Measurements from ENCODE around the gene ANKRD6. TPM values are rescaled to one million over a fixed set of nuclear protein-coding genes. Genes with fewer than 3 reads are reported as not detected.

Gene ANKRD6
- total RNA-seq, 1 donor = 1.3 TPM

GRCh38 chr6:89527634-89528033, 94.7 kb downstream of the ANKRD6 start:
- no peak for DNase-seq (ENCODE audit: low read depth)
- TF ChIP-seq CTCF (IDR thresholded peaks at IDR 0.05; ENCODE audit: insufficient read depth, low read depth, low read length) = no peak
- no peak overlapping the region for H3K4me3 ChIP-seq (ENCODE audit: low read depth, low read length)

DNA sequence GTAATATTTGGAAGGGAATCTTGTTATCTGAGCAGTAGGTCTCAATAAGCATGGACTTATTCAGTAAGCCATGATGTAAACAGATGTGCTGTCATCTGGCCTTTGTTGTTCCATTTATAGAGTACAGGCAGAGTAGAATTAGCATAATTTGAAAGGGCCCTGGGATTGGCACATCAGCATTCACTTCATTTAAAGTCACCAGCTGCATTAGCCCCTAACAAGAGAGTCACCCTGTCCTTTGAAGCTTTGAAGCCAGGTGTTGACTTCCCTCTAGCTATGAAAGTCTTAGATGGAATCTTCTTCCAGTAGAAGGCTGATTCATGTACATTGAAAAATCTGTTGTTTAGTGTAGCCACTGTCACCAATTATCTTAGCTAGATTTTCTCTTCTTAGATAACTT, 95.9 kb downstream of the ANKRD6 start:
- DNase-seq (ENCODE audit: low read depth) = no peak
- no peak overlapping the region for H3K4me3 ChIP-seq (ENCODE audit: low read depth, low read length)
- TF ChIP-seq CTCF (IDR thresholded peaks at IDR 0.05; ENCODE audit: insufficient read depth, low read depth, low read length) = no peak

DNA sequence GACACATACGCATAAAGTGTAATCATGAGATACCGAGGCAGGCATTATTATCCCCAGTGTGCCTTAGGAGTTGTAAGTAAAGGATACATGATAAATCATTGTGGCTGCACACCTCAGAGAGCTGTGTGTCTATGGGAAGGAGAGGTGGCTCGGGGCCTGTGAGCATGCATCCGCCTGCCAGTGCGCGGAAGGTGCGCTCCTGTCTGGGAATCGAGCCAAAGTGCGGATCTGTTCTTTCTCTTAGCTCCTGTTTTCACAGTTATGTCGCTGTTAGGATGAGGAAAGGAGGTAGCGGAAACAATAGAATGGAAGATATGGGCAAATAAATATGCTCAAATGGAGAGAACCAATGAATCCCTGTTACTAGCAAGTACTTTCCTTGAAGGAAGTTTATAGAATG, 98.0 kb downstream of the ANKRD6 start:
- DNase-seq (ENCODE audit: low read depth) = no peak
- TF ChIP-seq CTCF (IDR thresholded peaks at IDR 0.05; ENCODE audit: insufficient read depth, low read depth, low read length) = no peak
- H3K4me3 ChIP-seq (ENCODE audit: low read depth, low read length) = no peak overlapping the region

- no peak overlapping the region for H3K4me3 ChIP-seq (ENCODE audit: low read depth, low read length)
- no peak for DNase-seq (ENCODE audit: low read depth)
These were observed 103.3 kb downstream of the ANKRD6 start for GRCh38 chr6:89536231-89536630.

DNA sequence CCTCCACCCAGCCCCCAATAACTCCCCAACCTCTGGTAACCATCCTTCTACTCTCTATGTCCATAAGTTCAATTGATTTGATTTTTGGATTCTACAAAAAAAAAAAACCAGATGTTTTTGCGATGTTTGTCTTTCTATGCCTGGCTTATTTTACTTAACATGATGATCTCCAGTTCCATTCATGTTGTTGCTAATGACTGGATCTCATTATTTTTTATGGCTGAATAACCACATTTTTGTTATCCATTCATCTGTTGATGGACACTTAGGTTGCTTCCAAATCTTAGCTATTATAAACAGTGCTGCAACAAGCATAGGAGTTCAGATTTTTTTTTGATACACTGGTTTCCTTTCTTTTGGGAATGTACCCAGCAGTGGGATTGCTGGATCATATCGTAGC, 106.8 kb downstream of the ANKRD6 start:
- DNase-seq (ENCODE audit: low read depth) = no peak
- no peak overlapping the region for H3K4me3 ChIP-seq (ENCODE audit: low read depth, low read length)
- TF ChIP-seq CTCF (IDR thresholded peaks at IDR 0.05; ENCODE audit: insufficient read depth, low read depth, low read length) = no peak

More at GRCh38 chr6:89536231-89536630, 103.3 kb downstream of the ANKRD6 start:
- TF ChIP-seq CTCF (IDR thresholded peaks at IDR 0.05; ENCODE audit: insufficient read depth, low read depth, low read length) = no peak

DNA sequence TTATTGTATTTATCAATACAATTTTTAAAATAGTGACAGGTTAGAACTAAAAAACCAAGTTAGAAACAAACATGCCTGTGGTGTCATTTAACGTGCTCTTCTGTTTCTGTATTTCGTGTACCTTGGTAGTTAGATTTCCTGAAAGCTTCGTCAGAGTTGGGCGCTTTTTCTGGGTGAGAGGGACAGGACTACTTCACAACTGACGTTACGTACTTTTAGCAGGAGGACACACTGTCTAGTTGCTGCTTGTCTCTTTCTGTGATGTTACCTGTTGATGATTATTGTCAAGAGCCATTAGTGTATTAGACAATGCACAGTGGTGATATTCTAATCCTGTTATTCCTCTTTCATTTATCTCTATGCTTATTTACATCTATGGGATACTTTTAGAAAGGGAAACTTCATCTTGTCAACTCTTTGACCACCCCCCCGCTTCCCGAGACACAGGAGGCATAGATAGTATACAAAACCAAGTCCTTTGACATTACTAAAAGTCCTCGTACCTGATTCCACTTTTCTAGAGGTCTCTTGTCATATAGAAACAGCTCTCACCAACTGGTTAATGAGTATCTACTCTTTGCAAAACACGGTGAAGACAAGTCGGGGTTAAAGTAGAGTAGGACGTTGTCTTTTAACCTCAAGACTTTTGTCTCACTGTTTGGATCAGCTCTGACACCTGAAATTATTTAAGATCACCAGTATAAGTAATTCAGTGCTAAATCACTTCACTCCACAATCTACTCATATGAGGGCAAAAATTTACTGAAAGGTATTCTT, 109.3 kb downstream of the ANKRD6 start:
- DNase-seq (ENCODE audit: low read depth) = no peak
- no peak overlapping the region for H3K4me3 ChIP-seq (ENCODE audit: low read depth, low read length)
- TF ChIP-seq CTCF (IDR thresholded peaks at IDR 0.05; ENCODE audit: insufficient read depth, low read depth, low read length) = no peak

DNA sequence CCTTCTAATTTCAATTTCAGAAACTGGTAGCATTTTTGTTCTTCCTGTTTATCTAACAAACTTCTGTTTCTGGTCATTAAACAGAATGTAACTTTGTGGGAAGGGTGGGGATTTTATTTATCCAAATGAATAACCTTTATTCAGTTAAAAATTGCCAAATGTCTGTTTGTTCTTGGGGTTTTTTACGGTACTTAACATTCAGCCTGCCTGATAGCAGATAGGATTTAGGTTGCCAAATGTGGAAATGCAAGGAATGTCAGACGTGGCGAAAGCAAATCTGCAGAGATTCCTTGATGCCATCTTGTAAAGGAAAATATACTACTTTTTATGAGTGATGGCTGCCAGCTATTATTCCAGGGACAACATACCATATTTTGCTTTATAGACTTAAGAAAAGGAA, 109.9 kb downstream of the ANKRD6 start:
- DNase-seq (ENCODE audit: low read depth) = no peak
- no peak for TF ChIP-seq CTCF (IDR thresholded peaks at IDR 0.05; ENCODE audit: insufficient read depth, low read depth, low read length)
- no peak overlapping the region for H3K4me3 ChIP-seq (ENCODE audit: low read depth, low read length)

Data from fibroblast of villous mesenchyme (primary cell).